COLO668 (cell line): ENCODE results near the gene TRIM43B.
"Not testable (repeated sequence)": the region's sequence is repeated elsewhere in the genome, so short reads cannot be mapped to it uniquely, and the experiment has no call there.

Experiments used
- DNase-seq: peaks from one replicate; lab custom pipeline; 2025; ENCODE audit not compliant: unreplicated experiment; lab: John Stamatoyannopoulos, UW

Gene TRIM43B

DNA sequence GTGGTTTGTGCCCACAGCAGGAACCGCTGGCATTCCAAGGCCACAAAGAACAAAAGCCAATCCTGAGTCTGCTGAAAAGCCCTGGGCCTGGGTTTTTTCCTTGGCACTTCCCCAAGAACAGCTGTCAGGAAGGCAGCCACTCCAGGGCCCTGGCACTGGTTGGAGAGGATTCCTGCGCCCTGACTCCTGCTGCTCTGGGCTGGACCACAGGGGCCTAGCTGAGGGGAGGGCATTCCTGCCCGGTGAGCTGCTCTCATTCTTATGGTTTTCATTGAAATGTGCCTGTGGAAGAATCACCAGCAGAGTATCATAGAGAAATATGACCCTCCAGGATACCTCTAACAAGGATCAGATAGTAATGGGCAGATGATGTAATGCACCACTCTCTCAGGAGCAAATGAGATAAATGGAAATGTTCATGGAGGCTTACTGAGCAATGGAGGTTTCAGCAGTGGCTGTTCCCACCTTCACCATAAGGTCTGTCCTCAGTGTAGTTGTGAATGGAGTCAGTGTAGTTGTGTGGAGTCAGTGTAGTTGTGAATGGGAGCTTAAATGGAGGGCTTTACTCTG, 50.0 kb downstream of the TRIM43B start:
- DNase-seq, result not testable (repeated sequence)

DNA sequence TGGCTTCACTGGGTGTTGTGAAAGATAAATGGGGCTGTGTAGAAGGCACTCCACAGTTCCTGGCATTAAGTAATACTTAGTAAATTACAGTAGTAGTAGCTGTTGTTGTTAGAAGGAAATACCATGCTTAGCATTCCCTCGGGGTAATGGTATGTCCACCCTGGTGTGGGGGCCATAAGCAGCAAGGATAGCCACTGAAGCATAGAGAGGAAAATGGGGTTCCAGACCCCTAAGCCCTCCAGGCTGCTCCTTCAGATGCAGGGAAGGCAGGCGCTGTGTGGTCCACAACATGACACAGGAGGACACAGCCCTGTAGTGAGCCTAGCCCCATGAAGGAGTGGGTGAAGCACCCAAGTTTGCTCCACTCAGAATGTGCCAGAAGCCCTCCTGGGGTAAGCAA, 50.6 kb downstream of the TRIM43B start:
- DNase-seq, result not testable (repeated sequence)

DNA sequence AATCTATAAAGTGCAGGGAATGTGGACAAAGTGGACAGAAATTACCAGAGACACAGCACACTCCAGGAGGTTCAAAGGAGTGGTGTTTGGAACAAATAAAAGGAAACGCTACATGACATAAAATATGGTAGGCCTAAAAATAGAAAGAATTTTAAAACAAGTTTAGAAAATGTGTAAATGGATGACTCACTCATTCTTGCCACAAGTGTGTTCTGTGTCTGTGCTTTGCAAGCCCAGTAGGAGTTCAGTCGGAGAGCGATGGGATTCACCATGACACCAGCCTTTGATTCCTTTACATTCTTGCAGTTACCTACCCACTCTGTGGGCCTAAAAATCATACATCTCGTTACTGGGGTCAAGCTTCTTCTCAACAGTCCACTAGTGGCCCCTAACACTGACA, 51.2 kb downstream of the TRIM43B start:
- not testable (repeated sequence) for DNase-seq

DNA sequence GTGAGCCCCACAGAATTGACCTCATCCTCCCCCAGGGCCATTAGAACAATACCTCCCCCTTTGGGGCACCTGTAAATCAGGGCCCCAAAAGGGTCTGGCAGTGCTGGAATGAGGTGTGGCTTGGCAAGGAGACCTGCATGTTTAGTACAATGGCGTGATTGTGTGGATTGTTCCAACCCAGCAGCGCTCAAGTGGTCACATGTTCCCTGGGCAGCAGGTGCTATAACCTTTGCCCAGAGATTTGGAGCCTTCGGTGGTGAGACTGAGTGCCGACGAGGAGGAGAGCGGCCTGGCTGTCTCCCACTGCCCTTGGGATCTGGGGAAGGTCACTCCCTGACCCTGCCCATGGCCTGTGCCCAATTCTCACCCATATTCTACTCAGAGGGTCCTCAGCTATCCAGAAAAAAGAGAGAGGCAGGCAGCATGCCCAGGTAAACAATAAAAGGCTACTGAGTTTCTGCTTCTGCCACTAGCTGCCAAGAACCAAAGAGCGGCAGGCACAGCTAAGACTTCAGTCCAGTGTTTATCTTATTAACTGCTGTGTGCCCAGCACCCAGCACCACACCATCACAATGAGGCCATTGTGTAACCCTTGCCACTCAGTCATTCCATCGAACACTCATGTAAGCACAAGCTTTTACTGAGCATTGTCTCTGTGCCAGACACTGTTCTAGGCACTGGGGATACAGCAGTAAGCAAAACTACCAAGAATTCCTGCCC, 54.6 kb downstream of the TRIM43B start:
- not testable (repeated sequence) for DNase-seq

DNA sequence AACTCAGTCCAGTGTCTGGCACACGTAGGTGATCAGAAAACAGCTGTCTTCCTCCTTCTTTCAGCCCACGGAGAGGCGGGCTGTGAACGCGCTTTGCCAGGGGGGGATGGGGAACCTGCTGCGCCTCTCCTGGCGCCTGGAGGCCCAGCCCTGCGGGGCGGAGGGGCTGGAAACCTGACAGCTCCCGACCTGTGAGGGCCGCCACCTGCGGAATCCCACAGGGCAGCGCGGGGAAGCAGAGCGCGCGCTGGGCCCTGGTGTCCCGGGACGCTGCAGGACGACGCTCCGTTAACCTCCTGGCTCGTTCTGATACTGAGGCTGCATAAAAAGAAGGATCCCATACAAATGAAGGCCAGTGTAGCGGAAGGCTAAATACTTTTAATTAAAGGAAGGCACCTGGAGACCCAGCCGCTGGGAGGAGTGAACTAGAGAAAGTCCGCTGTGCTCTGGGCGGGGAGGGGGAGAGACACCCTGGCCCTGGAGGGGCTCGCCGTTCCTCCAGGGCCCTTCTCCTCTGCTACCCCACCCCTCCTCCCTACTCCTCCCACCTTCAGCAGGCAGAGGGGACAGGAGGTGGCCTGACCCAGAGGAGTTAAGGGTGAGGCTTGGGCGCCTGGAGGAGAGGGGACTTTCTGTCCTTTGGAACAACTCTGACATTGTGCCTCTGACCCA, 57.2 kb downstream of the TRIM43B start:
- DNase-seq, result not testable (repeated sequence)
